ENCODE measurements around the gene CEP112.

- TF ChIP-seq GATA3 (IDR thresholded peaks at IDR 0.05; ENCODE audit: low read depth, low read length): no peak
- no peak for TF ChIP-seq GATA2 (IDR thresholded peaks at IDR 0.05; ENCODE audit: low read depth, low read length)
Measured at GRCh38 chr17:65942592-65942991, 249.3 kb downstream of the CEP112 start.
